Neural crest cell (in vitro differentiated cells): ENCODE measurements around the gene PRKRIP1. TPM values are rescaled to one million over a fixed set of nuclear protein-coding genes. Genes with fewer than 3 reads are reported as not detected.

ENCODE experiments used
- DNase-seq: peaks from one replicate; pipeline ENCODE4 v3.0.0; 2021; ENCODE audit warnings: low read depth, mixed read lengths, low spot score
- H3K27ac Mint-ChIP-seq: one replicate; pipeline ENCODE4 v1.8.0; 2021; ENCODE audit warnings: mild to moderate bottlenecking, mixed read lengths; ENCODE audit not compliant: unreplicated experiment
- H3K27me3 Mint-ChIP-seq: 2 replicates; pipeline ENCODE4 v1.8.0; 2021; ENCODE audit warnings: low read depth, mild to moderate bottlenecking, mixed read lengths
- H3K36me3 Mint-ChIP-seq: 2 replicates; pipeline ENCODE4 v1.8.0; 2021; ENCODE audit warnings: low read depth, mild to moderate bottlenecking, mixed read lengths
- H3K4me1 Mint-ChIP-seq: 2 replicates; pipeline ENCODE4 v1.8.0; 2021; ENCODE audit warnings: mixed read lengths
- H3K4me3 Mint-ChIP-seq: one replicate; pipeline ENCODE4 v1.8.0; 2021; ENCODE audit warnings: mild to moderate bottlenecking, mixed read lengths
- H3K9me3 Mint-ChIP-seq: 2 replicates; pipeline ENCODE4 v1.8.0; 2021; ENCODE audit warnings: mixed read lengths
- total RNA-seq: library from RNA; stranded (reverse); gene quantifications from 2 replicates; pipeline ENCODE4 v1.2.1, GENCODE V29; 2021
- TF ChIP-seq, protein P1 (sequence below): fragments of 200-600 bp; sonication (generic); conservative IDR thresholded peaks from 2 replicates; pipeline ENCODE4 v1.5.0; 2021; ENCODE audit warnings: antibody characterized with exemption, mild to moderate bottlenecking

Gene PRKRIP1
- total RNA-seq, 1 donor from 2014 or later: 41.9 TPM

GRCh38 chr7:102424787-102425218, 28.6 kb downstream of the PRKRIP1 start:
- H3K36me3 Mint-ChIP-seq: peaks cover 10% of the 10 kb centered on the region
- H3K27ac Mint-ChIP-seq: peak overlapping the region; percentile 92
- TF ChIP-seq, protein P1, sequence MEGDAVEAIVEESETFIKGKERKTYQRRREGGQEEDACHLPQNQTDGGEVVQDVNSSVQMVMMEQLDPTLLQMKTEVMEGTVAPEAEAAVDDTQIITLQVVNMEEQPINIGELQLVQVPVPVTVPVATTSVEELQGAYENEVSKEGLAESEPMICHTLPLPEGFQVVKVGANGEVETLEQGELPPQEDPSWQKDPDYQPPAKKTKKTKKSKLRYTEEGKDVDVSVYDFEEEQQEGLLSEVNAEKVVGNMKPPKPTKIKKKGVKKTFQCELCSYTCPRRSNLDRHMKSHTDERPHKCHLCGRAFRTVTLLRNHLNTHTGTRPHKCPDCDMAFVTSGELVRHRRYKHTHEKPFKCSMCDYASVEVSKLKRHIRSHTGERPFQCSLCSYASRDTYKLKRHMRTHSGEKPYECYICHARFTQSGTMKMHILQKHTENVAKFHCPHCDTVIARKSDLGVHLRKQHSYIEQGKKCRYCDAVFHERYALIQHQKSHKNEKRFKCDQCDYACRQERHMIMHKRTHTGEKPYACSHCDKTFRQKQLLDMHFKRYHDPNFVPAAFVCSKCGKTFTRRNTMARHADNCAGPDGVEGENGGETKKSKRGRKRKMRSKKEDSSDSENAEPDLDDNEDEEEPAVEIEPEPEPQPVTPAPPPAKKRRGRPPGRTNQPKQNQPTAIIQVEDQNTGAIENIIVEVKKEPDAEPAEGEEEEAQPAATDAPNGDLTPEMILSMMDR: no peak
- no peak for DNase-seq
- H3K4me3 Mint-ChIP-seq: peak overlapping the region; percentile 38
- no peaks in the 10 kb centered on the region for H3K27me3 Mint-ChIP-seq
- no peaks in the 10 kb centered on the region for H3K9me3 Mint-ChIP-seq
- peaks cover 12% of the 10 kb centered on the region for H3K4me1 Mint-ChIP-seq

- TF ChIP-seq, protein P1: no peak
- H3K27me3 Mint-ChIP-seq: no peaks in the 10 kb centered on the region
- H3K36me3 Mint-ChIP-seq: peaks cover 10% of the 10 kb centered on the region
- H3K27ac Mint-ChIP-seq: peak overlapping the region; percentile 59
- H3K4me3 Mint-ChIP-seq: no peak overlapping the region
- peaks cover 12% of the 10 kb centered on the region for H3K4me1 Mint-ChIP-seq
- no peak for DNase-seq
- no peaks in the 10 kb centered on the region for H3K9me3 Mint-ChIP-seq
These were observed 29.6 kb downstream of the PRKRIP1 start for GRCh38 chr7:102425639-102426267.

GRCh38 chr7:102426268-102427018, 30.3 kb downstream of the PRKRIP1 start:
- DNase-seq: no peak
- no peaks in the 10 kb centered on the region for H3K9me3 Mint-ChIP-seq
- H3K4me3 Mint-ChIP-seq: no peak overlapping the region
- peaks cover 10% of the 10 kb centered on the region for H3K36me3 Mint-ChIP-seq
- H3K27ac Mint-ChIP-seq: peak overlapping the region; percentile 59
- no peaks in the 10 kb centered on the region for H3K27me3 Mint-ChIP-seq
- peaks cover 12% of the 10 kb centered on the region for H3K4me1 Mint-ChIP-seq
- TF ChIP-seq, protein P1: no peak

- Mint-ChIP-seq H3K36me3 (peaks cover 10% of the 10 kb centered on the region), H3K4me1 (peaks cover 17% of the 10 kb centered on the region)
These were observed 30.8 kb downstream of the PRKRIP1 start for GRCh38 chr7:102427019-102427405.

DNA sequence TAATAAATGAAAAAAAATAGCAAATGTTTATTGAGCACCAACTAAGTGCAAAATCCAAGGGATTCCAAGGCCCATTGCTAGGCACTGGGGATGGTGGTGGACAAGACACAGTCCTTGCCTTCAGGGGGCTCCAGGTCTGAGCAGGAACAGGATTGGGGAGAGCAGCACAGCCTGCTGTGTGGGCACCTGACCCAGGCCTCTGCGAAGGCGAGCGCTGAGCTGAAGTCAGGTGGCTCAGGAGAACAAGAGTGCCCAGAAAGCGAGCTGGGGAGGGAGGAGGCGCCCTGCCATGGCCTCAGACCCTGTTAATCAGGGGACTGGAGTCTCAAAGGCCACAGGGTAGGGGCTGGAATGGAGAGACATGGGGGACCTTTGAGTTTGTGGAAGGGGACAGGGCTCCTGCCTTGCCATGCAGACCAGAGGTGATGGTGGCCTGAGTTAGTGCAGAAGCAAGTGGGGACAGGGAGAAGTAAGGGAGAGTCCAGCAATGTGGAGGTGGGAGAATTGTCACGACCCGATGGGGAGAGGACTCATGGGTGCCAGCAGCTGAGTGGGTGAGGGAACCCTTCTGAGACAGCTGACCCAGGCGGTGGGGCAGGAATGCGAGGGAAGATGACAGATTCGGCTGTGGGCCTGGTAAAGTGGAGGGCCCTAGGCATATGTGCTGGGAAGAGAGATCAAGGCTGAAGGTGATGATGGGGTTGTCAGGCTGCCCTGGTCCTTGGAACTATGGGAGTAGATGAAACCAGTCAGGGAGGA, 33.2 kb downstream of the PRKRIP1 start:
- peaks cover under 1% of the 10 kb centered on the region for H3K27me3 Mint-ChIP-seq
- TF ChIP-seq, protein P1: no peak
- no peak overlapping the region for H3K27ac Mint-ChIP-seq
- no peaks in the 10 kb centered on the region for H3K9me3 Mint-ChIP-seq
- peaks cover 8% of the 10 kb centered on the region for H3K36me3 Mint-ChIP-seq
- peaks cover 17% of the 10 kb centered on the region for H3K4me1 Mint-ChIP-seq
- peak overlapping the region; percentile 83 for H3K4me3 Mint-ChIP-seq
- DNase-seq: no peak

More at GRCh38 chr7:102427019-102427405, 30.8 kb downstream of the PRKRIP1 start:
- TF ChIP-seq, protein P1: no peak
- Mint-ChIP-seq H3K9me3 (no peaks in the 10 kb centered on the region), H3K4me3 (no peak overlapping the region), H3K27me3 (no peaks in the 10 kb centered on the region), H3K27ac (no peak overlapping the region)
- no peak for DNase-seq
